HepG2 (cell line): ENCODE results near the gene CST4. TPM values are rescaled to one million over a fixed set of nuclear protein-coding genes. Genes with fewer than 3 reads are reported as not detected.

Source experiments
- CC2D1A ChIP-seq: sonication (generic); formaldehyde crosslinking; IDR thresholded peaks from 2 replicates; pipeline ENCODE4 v1.8.1; 2023; ENCODE audit warnings: mild to moderate bottlenecking, missing genetic modification reagents
- CCAR2 ChIP-seq: fragments of 200-400 bp; formaldehyde crosslinking; optimal IDR thresholded peaks from 2 replicates; pipeline ENCODE3; 2018; ENCODE audit warnings: low read depth, mild to moderate bottlenecking, low read length, moderate library complexity
- GZF1 ChIP-seq: sonication (generic); formaldehyde crosslinking; IDR thresholded peaks from 2 replicates; pipeline ENCODE4 v1.5.1; 2020; ENCODE audit warnings: mild to moderate bottlenecking, missing genetic modification reagents
- NFKBIZ ChIP-seq: IDR thresholded peaks from 2 replicates; pipeline ENCODE4 v1.6.1; 2018; ENCODE audit warnings: missing genetic modification reagents, missing compliant biosample characterization
- PLRG1 ChIP-seq: fragments of 450-650 bp; conservative IDR thresholded peaks from 2 replicates; pipeline ENCODE4 v1.6.1; 2016
- SRF ChIP-seq: IDR thresholded peaks from 2 replicates; pipeline ENCODE4 v1.6.1; 2011; ENCODE audit warnings: mild to moderate bottlenecking, low read depth, low read length, moderate library complexity
- TAF1 ChIP-seq: sonication (generic); formaldehyde crosslinking; IDR thresholded peaks from 2 replicates; pipeline ENCODE4 v1.4.0; 2020; ENCODE audit warnings: missing genetic modification reagents
- ZFP41 ChIP-seq: sonication (generic); formaldehyde crosslinking; IDR thresholded peaks from 2 replicates; pipeline ENCODE4 v1.4.0; 2020; ENCODE audit warnings: mild to moderate bottlenecking, missing genetic modification reagents, borderline replicate concordance
- ZNF24 ChIP-seq: fragments of 450-650 bp; IDR thresholded peaks from 2 replicates; pipeline ENCODE4 v1.6.1; 2017; ENCODE audit warnings: antibody characterized with exemption, mild to moderate bottlenecking
- ZNF34 ChIP-seq: sonication (generic); formaldehyde crosslinking; IDR thresholded peaks from 2 replicates; pipeline ENCODE4 v1.4.0; 2020; ENCODE audit warnings: mild to moderate bottlenecking, missing genetic modification reagents, borderline replicate concordance
- ZNF430 ChIP-seq: sonication (generic); formaldehyde crosslinking; IDR thresholded peaks from 2 replicates; pipeline ENCODE4 v1.9.0; 2021; ENCODE audit warnings: mild to moderate bottlenecking, missing genetic modification reagents
- ZNF512B ChIP-seq: sonication (generic); formaldehyde crosslinking; IDR thresholded peaks from 2 replicates; pipeline ENCODE4 v1.5.1; 2020; ENCODE audit warnings: missing genetic modification reagents, mild to moderate bottlenecking, borderline replicate concordance
- ZNF552 ChIP-seq: sonication (generic); formaldehyde crosslinking; IDR thresholded peaks from 2 replicates; pipeline ENCODE4 v1.9.0; 2022; ENCODE audit warnings: missing genetic modification reagents, mild to moderate bottlenecking, borderline replicate concordance
- ZNF724P ChIP-seq: sonication (generic); formaldehyde crosslinking; IDR thresholded peaks from 2 replicates; pipeline ENCODE4 v1.8.0; 2022; ENCODE audit warnings: missing genetic modification reagents, borderline replicate concordance
- ZSCAN22 ChIP-seq: sonication (generic); formaldehyde crosslinking; IDR thresholded peaks from 2 replicates; pipeline ENCODE4 v1.4.0; 2020; ENCODE audit warnings: mild to moderate bottlenecking, missing genetic modification reagents
- polyA plus RNA-seq, 8 experiments: library from polyadenylated mRNA; depleted of rRNA in 3 of 8; stranded (reverse) in 7 of 8; unstranded in 1 of 8; fragments of >200 nt; fragmentation: Illumina TruSeq in 4 of 8; extraction: Trizol in 4 of 8; gene quantifications; 2 replicates each; pipeline versions ENCODE4 v1.2.1 to v1.2.3, GENCODE V29; 2011 to 2016; ENCODE audit warnings: low read depth in 4 of 8, missing spikeins in 1 of 8, mixed read lengths in 1 of 8; ENCODE audit not compliant: insufficient read depth in 1 of 8
- total RNA-seq, 5 experiments: library from RNA; depleted of rRNA; stranded (reverse); fragments of >200 nt; fragmentation: Illumina TruSeq; extraction: Trizol; gene quantifications; 2 replicates each; pipeline ENCODE4 v1.2.3, GENCODE V29; 2016; ENCODE audit warnings: low read depth in 1 of 5
- TF ChIP-seq, protein P1 (sequence below): sonication (generic); formaldehyde crosslinking; IDR thresholded peaks from 2 replicates; pipeline ENCODE4 v1.4.0; 2020; ENCODE audit warnings: missing genetic modification reagents, borderline replicate concordance
- TF ChIP-seq, protein P2 (sequence below): conservative IDR thresholded peaks from 2 replicates; pipeline ENCODE4 v1.6.1; 2018; ENCODE audit warnings: missing genetic modification reagents
- TF ChIP-seq, protein P3 (sequence below): sonication (generic); formaldehyde crosslinking; IDR thresholded peaks from 2 replicates; pipeline ENCODE4 v1.4.0; 2020; ENCODE audit warnings: missing genetic modification reagents

Gene CST4
- total and polyA plus RNA-seq, 2 of the 13 experiments (the other 11 are each of a cell fraction or from before 2014, with no cell fraction given) = not detected

GRCh38 chr20:23640671-23641667, 47.9 kb downstream of the CST4 start (continued):
- TF ChIP-seq NFKBIZ = peak; percentile 59
- peak; percentile 60; the same call in 1 of the 2 replicates for TF ChIP-seq GZF1
- peak; percentile 69; the same call in 1 of the 2 replicates for TF ChIP-seq TAF1 (CRISPR knock-in tag)
- TF ChIP-seq, protein P1, sequence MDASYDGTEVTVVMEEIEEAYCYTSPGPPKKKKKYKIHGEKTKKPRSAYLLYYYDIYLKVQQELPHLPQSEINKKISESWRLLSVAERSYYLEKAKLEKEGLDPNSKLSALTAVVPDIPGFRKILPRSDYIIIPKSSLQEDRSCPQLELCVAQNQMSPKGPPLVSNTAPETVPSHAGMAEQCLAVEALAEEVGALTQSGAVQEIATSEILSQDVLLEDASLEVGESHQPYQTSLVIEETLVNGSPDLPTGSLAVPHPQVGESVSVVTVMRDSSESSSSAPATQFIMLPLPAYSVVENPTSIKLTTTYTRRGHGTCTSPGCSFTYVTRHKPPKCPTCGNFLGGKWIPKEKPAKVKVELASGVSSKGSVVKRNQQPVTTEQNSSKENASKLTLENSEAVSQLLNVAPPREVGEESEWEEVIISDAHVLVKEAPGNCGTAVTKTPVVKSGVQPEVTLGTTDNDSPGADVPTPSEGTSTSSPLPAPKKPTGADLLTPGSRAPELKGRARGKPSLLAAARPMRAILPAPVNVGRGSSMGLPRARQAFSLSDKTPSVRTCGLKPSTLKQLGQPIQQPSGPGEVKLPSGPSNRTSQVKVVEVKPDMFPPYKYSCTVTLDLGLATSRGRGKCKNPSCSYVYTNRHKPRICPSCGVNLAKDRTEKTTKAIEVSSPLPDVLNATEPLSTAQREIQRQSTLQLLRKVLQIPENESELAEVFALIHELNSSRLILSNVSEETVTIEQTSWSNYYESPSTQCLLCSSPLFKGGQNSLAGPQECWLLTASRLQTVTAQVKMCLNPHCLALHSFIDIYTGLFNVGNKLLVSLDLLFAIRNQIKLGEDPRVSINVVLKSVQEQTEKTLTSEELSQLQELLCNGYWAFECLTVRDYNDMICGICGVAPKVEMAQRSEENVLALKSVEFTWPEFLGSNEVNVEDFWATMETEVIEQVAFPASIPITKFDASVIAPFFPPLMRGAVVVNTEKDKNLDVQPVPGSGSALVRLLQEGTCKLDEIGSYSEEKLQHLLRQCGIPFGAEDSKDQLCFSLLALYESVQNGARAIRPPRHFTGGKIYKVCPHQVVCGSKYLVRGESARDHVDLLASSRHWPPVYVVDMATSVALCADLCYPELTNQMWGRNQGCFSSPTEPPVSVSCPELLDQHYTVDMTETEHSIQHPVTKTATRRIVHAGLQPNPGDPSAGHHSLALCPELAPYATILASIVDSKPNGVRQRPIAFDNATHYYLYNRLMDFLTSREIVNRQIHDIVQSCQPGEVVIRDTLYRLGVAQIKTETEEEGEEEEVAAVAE (CRISPR knock-in tag) = no peak
- no peak for TF ChIP-seq CCAR2
- TF ChIP-seq ZNF24 = no peak
- no peak for TF ChIP-seq ZNF552 (CRISPR knock-in tag)
- TF ChIP-seq, protein P2, sequence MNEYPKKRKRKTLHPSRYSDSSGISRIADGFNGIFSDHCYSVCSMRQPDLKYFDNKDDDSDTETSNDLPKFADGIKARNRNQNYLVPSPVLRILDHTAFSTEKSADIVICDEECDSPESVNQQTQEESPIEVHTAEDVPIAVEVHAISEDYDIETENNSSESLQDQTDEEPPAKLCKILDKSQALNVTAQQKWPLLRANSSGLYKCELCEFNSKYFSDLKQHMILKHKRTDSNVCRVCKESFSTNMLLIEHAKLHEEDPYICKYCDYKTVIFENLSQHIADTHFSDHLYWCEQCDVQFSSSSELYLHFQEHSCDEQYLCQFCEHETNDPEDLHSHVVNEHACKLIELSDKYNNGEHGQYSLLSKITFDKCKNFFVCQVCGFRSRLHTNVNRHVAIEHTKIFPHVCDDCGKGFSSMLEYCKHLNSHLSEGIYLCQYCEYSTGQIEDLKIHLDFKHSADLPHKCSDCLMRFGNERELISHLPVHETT = no peak
- no peak for TF ChIP-seq ZNF430 (CRISPR knock-in tag)
- TF ChIP-seq ZSCAN22 (CRISPR knock-in tag) = no peak
- TF ChIP-seq ZNF34 (CRISPR knock-in tag) = 0 out of 2 replicates have a peak, but pooled peaks have one; percentile 10
- TF ChIP-seq PLRG1 = no peak
- no peak for TF ChIP-seq CC2D1A (CRISPR knock-in tag)
- no peak for TF ChIP-seq SRF
- TF ChIP-seq, protein P3, sequence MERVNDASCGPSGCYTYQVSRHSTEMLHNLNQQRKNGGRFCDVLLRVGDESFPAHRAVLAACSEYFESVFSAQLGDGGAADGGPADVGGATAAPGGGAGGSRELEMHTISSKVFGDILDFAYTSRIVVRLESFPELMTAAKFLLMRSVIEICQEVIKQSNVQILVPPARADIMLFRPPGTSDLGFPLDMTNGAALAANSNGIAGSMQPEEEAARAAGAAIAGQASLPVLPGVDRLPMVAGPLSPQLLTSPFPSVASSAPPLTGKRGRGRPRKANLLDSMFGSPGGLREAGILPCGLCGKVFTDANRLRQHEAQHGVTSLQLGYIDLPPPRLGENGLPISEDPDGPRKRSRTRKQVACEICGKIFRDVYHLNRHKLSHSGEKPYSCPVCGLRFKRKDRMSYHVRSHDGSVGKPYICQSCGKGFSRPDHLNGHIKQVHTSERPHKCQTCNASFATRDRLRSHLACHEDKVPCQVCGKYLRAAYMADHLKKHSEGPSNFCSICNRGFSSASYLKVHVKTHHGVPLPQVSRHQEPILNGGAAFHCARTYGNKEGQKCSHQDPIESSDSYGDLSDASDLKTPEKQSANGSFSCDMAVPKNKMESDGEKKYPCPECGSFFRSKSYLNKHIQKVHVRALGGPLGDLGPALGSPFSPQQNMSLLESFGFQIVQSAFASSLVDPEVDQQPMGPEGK (CRISPR knock-in tag) = peak; percentile 73
- no peak; the same call in 1 of the 2 replicates for TF ChIP-seq ZNF724P (CRISPR knock-in tag)
- TF ChIP-seq ZNF512B = no peak
- TF ChIP-seq ZFP41 (CRISPR knock-in tag) = peak; percentile 59
